RWPE2 (cell line): ENCODE data around the gene ELFN1.

ENCODE experiments used
- ATAC-seq: fragments of 200-7000 bp; cut with Tn5 transposase; 3 replicates; pipeline ENCODE4 v1.9.1; 2021; ENCODE audit warnings: low read depth
- DNase-seq: peaks from one replicate; pipeline ENCODE4 v3.0.0-alpha.2; 2020; ENCODE audit warnings: low spot score
- H3K27ac ChIP-seq: fragments of 450-650 bp; 2 replicates; pipeline ENCODE4 v1.5.1; 2017; ENCODE audit warnings: mild to moderate bottlenecking; ENCODE audit not compliant: poor library complexity, severe bottlenecking
- H3K27me3 ChIP-seq: fragments of 250-450 bp; sonication (Bioruptor Pico); 2 replicates; pipeline ENCODE4 v1.5.1; 2021; ENCODE audit warnings: mild to moderate bottlenecking, moderate library complexity; ENCODE audit not compliant: insufficient read depth, poor library complexity, severe bottlenecking
- H3K36me3 ChIP-seq: fragments of 250-450 bp; sonication (Bioruptor Pico); 2 replicates; pipeline ENCODE4 v1.5.1; 2020; ENCODE audit warnings: low read depth, mild to moderate bottlenecking, moderate library complexity
- H3K4me1 ChIP-seq: fragments of 250-450 bp; sonication (Bioruptor Pico); 2 replicates; pipeline ENCODE4 v1.5.1; 2021; ENCODE audit warnings: mild to moderate bottlenecking, moderate library complexity; ENCODE audit not compliant: insufficient read depth, poor library complexity, severe bottlenecking
- H3K4me3 ChIP-seq: fragments of 250-450 bp; sonication (Bioruptor Pico); 2 replicates; pipeline ENCODE4 v1.5.1; 2021; ENCODE audit warnings: mild to moderate bottlenecking, moderate library complexity; ENCODE audit not compliant: severe bottlenecking
- H3K9me3 ChIP-seq: fragments of 250-450 bp; sonication (Bioruptor Pico); 2 replicates; pipeline ENCODE4 v1.5.1; 2021; ENCODE audit warnings: mild to moderate bottlenecking, moderate library complexity; ENCODE audit not compliant: severe bottlenecking
- CTCF ChIP-seq: fragments of 450-650 bp; IDR thresholded peaks from one replicate; pipeline ENCODE4 v1.5.1; 2017; ENCODE audit warnings: mild to moderate bottlenecking, moderate library complexity; ENCODE audit not compliant: poor library complexity, severe bottlenecking

Gene ELFN1

GRCh38 chr7:1641661-1642260, 28.3 kb upstream of the ELFN1 start:
- TF ChIP-seq CTCF, result no peak
- DNase-seq (no peak), ATAC-seq (no peak)
- no peaks in the 10 kb centered on the region for H3K36me3 ChIP-seq
- H3K4me3 ChIP-seq, result no peak overlapping the region
- peaks cover under 1% of the 10 kb centered on the region for H3K27me3 ChIP-seq
- H3K4me1 ChIP-seq, result no peaks in the 10 kb centered on the region
- no peak overlapping the region for H3K27ac ChIP-seq
- H3K9me3 ChIP-seq, result no peaks in the 10 kb centered on the region

DNA sequence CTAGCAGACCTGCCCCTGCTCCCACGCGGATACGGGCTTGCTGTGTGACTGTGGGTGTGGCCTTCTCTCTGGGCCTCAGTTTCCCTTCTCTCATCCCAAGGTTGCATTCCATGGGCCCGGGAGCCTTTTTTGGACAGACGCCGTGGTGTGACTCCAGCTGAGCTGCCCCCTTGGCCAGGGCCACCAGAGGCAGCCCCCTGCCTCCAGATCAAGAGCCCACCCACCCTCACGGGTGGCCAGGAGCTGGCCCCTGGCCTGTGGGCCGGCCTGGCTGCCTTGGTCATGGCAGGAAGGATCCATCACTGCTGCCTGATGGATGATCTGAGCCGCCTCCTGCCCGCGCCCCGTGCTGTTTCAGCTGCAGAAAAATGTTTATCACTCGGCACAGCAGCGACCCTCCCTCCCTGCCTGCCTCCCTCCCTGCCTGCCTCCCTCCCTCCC, 27.8 kb upstream of the ELFN1 start:
- no peak overlapping the region for H3K4me3 ChIP-seq
- H3K27me3 ChIP-seq, result peaks cover 6% of the 10 kb centered on the region
- ATAC-seq (no peak), DNase-seq (no peak)
- no peaks in the 10 kb centered on the region for H3K4me1 ChIP-seq
- H3K36me3 ChIP-seq, result no peaks in the 10 kb centered on the region
- H3K9me3 ChIP-seq, result no peaks in the 10 kb centered on the region
- TF ChIP-seq CTCF, result no peak
- H3K27ac ChIP-seq, result no peak overlapping the region

DNA sequence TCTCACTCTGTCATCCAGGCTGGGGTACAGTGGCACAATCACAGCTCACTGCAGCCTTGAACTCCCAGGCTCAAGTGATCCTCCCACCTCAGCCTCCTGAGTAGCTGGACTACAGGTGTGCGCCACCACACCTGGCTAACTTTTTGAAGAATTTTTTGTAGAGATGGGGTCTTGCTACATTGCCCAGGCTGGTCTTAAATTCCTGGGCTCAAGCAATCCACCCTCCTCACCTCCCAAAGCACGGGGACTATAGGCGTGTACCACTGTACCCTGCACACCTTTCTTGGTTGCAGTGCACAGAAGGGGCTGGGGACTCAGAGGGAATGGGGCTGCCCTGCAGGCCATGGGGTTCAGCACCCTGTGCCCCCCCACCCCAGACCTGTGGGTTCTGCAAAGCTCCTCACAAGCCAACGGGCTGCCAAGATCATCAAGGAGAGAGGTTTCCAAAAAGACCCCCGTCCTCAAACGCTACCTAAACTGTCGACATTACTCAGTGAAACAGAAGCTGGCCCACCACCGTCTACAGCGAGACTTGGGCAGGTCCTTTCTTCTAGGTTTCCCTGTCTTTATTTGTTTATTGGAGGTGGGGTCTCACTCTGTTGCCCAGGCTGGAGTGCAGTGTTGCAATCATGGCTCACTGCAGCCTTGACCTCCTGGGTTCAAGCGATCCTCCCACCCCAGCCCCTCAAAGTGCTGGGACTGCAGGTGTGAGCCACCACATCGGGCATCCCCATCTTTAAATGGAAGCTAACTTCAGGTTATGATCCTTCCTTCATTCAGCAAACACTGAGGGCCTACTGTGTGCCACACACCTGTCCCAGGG, 26.6 kb upstream of the ELFN1 start:
- TF ChIP-seq CTCF, result no peak
- DNase-seq, result no peak
- Histone ChIP-seq H3K36me3 (no peaks in the 10 kb centered on the region), H3K27ac (no peak overlapping the region), H3K4me1 (no peaks in the 10 kb centered on the region), H3K9me3 (no peaks in the 10 kb centered on the region), H3K4me3 (no peak overlapping the region), H3K27me3 (peaks cover 18% of the 10 kb centered on the region)
- ATAC-seq, result no peak

GRCh38 chr7:1644341-1645070, 25.6 kb upstream of the ELFN1 start:
- H3K27me3 ChIP-seq, result peaks cover 28% of the 10 kb centered on the region
- ATAC-seq, result no peak
- H3K27ac ChIP-seq, result no peak overlapping the region
- no peak for DNase-seq
- no peaks in the 10 kb centered on the region for H3K36me3 ChIP-seq
- no peak for TF ChIP-seq CTCF
- no peaks in the 10 kb centered on the region for H3K9me3 ChIP-seq
- no peak overlapping the region for H3K4me3 ChIP-seq
- H3K4me1 ChIP-seq, result no peaks in the 10 kb centered on the region
